SU-DHL-6 (cell line): ENCODE data around the gene KCNH3.

ENCODE experiments used
- EZH2phosphoT487 ChIP-seq: fragments of 200-600 bp; sonication (generic), shearing (Covaris generic); conservative IDR thresholded peaks from 2 replicates; pipeline ENCODE4 v1.6.1; 2018; ENCODE audit warnings: mild to moderate bottlenecking, antibody characterized with exemption, low read length, moderate library complexity, mixed read lengths
- TF ChIP-seq, protein P1 (sequence below): fragments of 200-600 bp; sonication (generic); IDR thresholded peaks from one replicate; pipeline ENCODE4 v1.5.1; 2017; ENCODE audit warnings: antibody characterized with exemption, mild to moderate bottlenecking, low read length, moderate library complexity; ENCODE audit not compliant: insufficient read depth, poor library complexity, severe bottlenecking

DNA sequence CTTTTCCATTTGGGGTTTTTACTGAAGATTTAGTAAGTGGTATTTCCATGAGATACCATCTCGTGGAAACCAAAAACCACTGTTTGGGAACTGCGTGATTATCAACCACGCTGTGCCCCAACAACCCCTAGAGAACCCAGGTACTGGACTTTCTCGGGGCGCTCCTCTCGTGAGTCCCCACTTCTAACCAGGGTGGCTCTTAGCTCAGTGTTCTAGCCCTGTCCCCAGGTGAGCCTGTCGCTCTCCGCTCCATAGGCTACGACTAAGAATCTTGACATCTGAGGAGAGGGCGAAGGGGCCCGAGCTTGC lies 28.4 kb downstream of the KCNH3 start:
- TF ChIP-seq, protein P1, sequence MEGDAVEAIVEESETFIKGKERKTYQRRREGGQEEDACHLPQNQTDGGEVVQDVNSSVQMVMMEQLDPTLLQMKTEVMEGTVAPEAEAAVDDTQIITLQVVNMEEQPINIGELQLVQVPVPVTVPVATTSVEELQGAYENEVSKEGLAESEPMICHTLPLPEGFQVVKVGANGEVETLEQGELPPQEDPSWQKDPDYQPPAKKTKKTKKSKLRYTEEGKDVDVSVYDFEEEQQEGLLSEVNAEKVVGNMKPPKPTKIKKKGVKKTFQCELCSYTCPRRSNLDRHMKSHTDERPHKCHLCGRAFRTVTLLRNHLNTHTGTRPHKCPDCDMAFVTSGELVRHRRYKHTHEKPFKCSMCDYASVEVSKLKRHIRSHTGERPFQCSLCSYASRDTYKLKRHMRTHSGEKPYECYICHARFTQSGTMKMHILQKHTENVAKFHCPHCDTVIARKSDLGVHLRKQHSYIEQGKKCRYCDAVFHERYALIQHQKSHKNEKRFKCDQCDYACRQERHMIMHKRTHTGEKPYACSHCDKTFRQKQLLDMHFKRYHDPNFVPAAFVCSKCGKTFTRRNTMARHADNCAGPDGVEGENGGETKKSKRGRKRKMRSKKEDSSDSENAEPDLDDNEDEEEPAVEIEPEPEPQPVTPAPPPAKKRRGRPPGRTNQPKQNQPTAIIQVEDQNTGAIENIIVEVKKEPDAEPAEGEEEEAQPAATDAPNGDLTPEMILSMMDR: no peak
- TF ChIP-seq EZH2phosphoT487: no peak
